Measurements from ENCODE around the gene PCK1.

Gene PCK1

DNA sequence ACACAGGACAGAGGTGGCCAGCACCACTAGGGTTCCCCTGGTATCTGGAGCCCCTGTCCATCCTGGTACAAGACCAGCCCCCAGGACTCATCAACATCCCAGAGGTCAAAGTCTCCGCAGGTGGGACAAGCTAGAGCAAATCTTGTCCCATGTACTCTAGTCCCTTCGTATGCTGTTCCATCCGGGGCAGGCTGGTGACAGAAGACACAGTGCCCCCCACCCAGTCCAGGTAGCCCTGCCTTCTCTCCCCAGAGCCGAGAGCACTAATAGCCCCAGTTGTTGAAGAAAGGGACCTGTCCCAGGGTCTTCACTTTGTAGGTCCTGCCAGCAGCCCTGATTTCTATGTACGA lies 21.1 kb downstream of the PCK1 start:
- H3K4me1 ChIP-seq (ENCODE audit: control insufficient read depth, low read depth, low read length): no peaks in the 10 kb centered on the region
- no peak overlapping the region for H3K4me3 ChIP-seq (ENCODE audit: low read length)
- H3K36me3 ChIP-seq (ENCODE audit: control insufficient read depth, low read depth, low read length): no peaks in the 10 kb centered on the region
- no peak overlapping the region for H3K27ac ChIP-seq (ENCODE audit: low read length)
- H3K9ac ChIP-seq (ENCODE audit: low read length): no peak overlapping the region
- no peaks in the 10 kb centered on the region for H3K9me3 ChIP-seq (ENCODE audit: control insufficient read depth, low read depth, low read length)
- no peaks in the 10 kb centered on the region for H3K27me3 ChIP-seq (ENCODE audit: control insufficient read depth, insufficient read depth, low read length)

DNA sequence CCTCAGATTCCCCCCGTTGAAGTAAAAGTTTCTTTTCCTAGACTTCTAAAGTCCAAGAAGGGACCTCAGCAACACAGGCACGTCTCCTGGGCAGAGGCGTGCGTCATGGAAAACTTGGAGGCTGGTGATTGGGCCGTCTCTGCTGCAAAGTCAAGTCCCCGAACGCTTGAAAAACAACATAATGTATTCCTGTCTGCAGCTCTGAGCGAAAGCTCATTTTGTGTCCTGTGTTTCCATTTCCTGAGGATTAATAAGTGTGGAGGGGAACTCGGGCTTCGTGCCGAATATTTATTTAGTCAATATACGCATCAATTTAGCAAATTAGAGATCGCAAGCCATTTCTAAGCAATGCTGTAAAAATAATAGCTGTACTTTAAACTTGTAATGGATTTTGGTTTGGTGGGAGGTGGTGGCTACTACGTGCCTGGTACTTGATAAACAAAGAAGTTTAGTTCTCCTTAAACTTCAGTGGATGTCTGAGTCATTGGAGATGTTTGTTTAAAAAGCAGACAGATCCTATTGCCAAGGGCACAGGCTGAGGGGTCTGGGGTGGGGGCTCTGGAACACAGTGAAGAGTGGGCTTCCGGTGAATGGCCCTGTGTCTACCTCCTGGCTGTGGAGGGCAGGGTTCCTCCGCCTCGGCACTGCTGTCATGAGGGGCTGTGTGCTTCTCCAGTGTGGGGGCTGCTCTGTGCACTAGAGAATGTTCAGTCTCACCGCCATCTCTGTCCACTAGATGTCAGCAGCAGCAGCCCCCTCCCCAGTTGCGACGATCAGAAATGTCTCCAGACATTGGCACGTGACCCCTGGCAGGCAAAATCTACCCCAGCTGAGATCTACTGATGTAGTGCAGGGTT lies 21.8 kb downstream of the PCK1 start:
- Histone ChIP-seq H3K9me3 (ENCODE audit: control insufficient read depth, low read depth, low read length) (no peaks in the 10 kb centered on the region), H3K36me3 (ENCODE audit: control insufficient read depth, low read depth, low read length) (no peaks in the 10 kb centered on the region), H3K9ac (ENCODE audit: low read length) (no peak overlapping the region), H3K4me3 (ENCODE audit: low read length) (no peak overlapping the region), H3K27me3 (ENCODE audit: control insufficient read depth, insufficient read depth, low read length) (no peaks in the 10 kb centered on the region), H3K27ac (ENCODE audit: low read length) (no peak overlapping the region), H3K4me1 (ENCODE audit: control insufficient read depth, low read depth, low read length) (no peaks in the 10 kb centered on the region)

DNA sequence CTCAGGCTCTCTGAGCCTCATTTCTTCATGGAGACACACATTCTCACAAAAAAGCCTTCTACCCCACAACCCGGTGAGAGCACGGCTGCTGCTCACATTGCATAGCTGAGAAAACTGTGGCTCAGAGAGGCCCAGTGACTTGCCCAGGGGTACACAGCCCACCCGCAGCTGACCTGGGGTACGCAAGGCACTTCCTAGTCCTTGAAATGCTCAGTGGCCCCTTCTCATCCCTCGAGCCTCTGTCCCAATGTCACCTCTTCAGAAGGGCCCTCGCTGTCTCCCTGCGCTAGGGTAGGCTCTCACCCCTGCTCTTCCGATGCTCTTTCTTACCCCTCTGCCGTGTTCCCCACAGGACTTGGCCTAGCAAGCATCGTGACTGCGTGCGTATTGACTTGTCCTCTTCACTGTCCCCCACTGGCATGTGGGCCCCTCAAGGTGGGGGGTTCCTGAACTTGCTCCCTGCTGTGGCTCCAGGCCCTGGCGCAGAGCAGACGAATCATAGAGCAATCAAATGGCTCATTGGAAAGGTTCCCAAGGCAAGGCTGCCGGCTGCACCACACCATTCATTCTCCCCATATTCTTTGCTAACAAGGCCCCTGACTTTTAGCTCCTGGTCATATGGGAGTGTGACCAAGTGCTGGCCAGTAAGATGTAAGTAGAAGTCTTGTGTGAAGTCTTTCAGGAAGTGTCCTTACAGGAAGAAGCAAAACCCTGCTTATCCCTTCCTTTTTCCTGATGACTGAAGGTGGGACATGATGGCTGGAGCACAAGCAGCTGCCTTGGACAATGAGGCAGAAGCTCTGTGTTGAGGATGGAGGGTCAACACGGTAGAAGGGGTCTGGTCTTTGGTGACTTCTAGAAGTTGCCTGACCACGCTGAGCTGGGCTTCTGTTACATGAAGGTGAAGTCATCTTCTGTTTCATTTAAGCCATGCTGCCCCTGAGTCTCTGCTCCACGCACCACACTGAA lies 22.7 kb downstream of the PCK1 start:
- Histone ChIP-seq H3K9ac (ENCODE audit: low read length) (no peak overlapping the region), H3K4me3 (ENCODE audit: low read length) (no peak overlapping the region), H3K27ac (ENCODE audit: low read length) (no peak overlapping the region), H3K27me3 (ENCODE audit: control insufficient read depth, insufficient read depth, low read length) (no peaks in the 10 kb centered on the region), H3K4me1 (ENCODE audit: control insufficient read depth, low read depth, low read length) (no peaks in the 10 kb centered on the region), H3K36me3 (ENCODE audit: control insufficient read depth, low read depth, low read length) (no peaks in the 10 kb centered on the region), H3K9me3 (ENCODE audit: control insufficient read depth, low read depth, low read length) (no peaks in the 10 kb centered on the region)

DNA sequence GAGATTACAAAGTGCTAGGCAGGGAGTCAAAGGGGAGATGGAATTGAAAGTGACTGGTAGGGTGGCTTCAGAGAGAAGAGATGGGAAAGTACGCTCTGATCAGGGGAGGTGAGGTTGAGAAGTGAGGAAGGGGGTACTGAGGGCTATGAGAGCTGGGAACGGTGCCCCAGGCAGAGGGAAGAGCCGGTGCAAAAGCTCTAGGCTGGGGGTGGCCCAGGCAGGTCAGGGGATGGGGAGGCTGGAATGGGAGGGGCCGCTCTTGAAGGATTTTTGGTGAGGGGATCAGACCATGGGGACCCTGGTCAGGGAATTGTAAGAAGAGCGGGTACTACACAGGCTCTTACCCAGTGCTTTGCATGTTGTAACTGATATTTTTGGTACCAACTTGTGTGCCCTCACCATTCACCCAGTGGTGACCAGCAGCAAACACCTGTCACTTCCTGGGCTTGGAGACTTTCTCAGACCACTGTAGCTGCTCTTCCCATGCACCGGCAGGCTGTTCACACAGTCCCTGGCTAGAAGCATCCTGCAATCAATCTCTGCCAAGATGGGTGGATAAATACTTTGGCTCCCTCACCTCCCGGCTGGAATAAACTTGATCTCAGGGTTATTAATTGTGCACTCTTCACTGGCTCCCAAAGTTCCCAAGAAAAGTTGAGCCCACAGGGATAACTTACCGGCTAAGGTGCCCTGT lies 24.0 kb downstream of the PCK1 start:
- H3K36me3 ChIP-seq (ENCODE audit: control insufficient read depth, low read depth, low read length): no peaks in the 10 kb centered on the region
- H3K27me3 ChIP-seq (ENCODE audit: control insufficient read depth, insufficient read depth, low read length): no peaks in the 10 kb centered on the region
- no peak overlapping the region for H3K4me3 ChIP-seq (ENCODE audit: low read length)
- H3K9me3 ChIP-seq (ENCODE audit: control insufficient read depth, low read depth, low read length): no peaks in the 10 kb centered on the region
- H3K27ac ChIP-seq (ENCODE audit: low read length): no peak overlapping the region
- no peak overlapping the region for H3K9ac ChIP-seq (ENCODE audit: low read length)
- H3K4me1 ChIP-seq (ENCODE audit: control insufficient read depth, low read depth, low read length): no peaks in the 10 kb centered on the region

DNA sequence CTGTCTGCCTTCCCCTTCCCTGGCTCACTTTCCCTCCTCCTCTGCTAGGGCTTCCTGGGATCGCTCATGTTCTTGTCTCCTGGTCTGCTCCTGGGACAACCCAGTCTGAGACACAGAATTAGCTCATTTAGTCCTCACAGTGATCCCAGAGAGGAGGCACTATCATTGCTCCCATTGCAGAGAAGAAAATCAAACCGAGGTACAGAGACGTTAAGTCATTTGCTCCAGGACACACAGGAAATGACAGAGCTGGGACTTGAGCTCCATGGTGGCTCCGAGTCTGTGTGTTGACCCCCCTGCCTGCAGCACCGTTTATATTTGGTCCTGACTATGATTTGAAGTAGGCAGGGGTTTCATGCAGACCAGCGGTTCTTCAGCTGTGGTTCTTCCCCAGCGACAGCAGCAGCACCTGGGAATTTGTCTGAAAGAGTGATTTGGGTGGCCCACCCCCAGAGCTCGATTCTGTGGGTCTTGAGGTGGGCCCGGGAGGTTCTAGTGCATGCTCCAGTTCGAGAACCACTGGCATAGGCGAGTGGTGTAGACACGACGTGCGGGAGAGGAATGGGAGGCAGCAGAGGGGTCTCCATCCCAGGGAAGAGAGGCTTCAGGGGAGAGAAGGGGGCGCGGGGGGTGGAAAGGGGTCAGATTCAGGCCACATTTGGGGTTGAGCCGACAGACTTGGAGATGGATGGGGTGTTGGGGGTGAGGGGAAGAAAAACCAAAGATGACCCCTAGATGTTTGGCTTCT lies 24.7 kb downstream of the PCK1 start:
- no peak overlapping the region for H3K4me3 ChIP-seq (ENCODE audit: low read length)
- no peak overlapping the region for H3K27ac ChIP-seq (ENCODE audit: low read length)
- no peaks in the 10 kb centered on the region for H3K9me3 ChIP-seq (ENCODE audit: control insufficient read depth, low read depth, low read length)
- H3K4me1 ChIP-seq (ENCODE audit: control insufficient read depth, low read depth, low read length): no peaks in the 10 kb centered on the region
- H3K27me3 ChIP-seq (ENCODE audit: control insufficient read depth, insufficient read depth, low read length): no peaks in the 10 kb centered on the region
- no peak overlapping the region for H3K9ac ChIP-seq (ENCODE audit: low read length)
- H3K36me3 ChIP-seq (ENCODE audit: control insufficient read depth, low read depth, low read length): no peaks in the 10 kb centered on the region

DNA sequence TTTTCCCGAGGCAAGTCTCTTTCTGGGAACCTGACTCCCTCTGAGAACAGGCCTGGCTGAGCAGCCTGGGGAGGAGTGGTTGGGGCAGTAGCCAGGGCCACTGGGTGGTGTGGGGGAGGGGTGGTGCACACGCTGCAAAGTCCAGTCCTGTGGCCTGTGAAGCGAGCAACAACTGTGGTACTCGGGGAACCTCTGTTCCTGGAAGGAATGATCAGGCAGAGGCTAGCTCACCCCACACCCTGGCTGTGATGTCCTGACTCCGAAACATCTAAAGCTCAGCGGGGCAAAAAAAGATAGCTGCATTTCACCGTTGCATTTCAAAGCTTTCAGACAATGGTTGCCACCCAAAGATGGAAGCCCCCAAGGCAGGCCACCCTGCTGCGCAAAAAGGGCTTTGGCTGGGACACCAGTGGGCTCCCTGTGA lies 25.5 kb downstream of the PCK1 start:
- Histone ChIP-seq H3K36me3 (ENCODE audit: control insufficient read depth, low read depth, low read length) (no peaks in the 10 kb centered on the region), H3K4me1 (ENCODE audit: control insufficient read depth, low read depth, low read length) (no peaks in the 10 kb centered on the region), H3K9ac (ENCODE audit: low read length) (no peak overlapping the region), H3K9me3 (ENCODE audit: control insufficient read depth, low read depth, low read length) (no peaks in the 10 kb centered on the region), H3K27me3 (ENCODE audit: control insufficient read depth, insufficient read depth, low read length) (no peaks in the 10 kb centered on the region), H3K27ac (ENCODE audit: low read length) (no peak overlapping the region), H3K4me3 (ENCODE audit: low read length) (no peak overlapping the region)

DNA sequence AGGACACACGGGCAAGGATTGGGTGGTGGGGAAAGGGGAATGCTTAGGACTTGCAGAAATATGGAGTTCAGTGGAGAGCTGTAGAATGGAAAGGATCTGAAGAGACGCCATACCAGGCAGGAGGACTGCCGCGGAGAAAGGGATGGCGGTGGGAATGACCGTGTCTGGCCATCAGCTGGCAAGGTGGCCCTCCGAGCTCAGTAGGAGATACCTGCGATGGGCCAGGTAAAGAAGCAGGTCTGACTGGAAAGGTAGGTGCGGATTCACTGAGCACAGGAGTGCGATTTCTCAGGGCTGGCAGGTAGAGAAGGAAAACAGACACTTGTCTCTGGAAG lies 26.0 kb downstream of the PCK1 start:
- H3K36me3 ChIP-seq (ENCODE audit: control insufficient read depth, low read depth, low read length): no peaks in the 10 kb centered on the region
- no peaks in the 10 kb centered on the region for H3K4me1 ChIP-seq (ENCODE audit: control insufficient read depth, low read depth, low read length)
- H3K9ac ChIP-seq (ENCODE audit: low read length): no peak overlapping the region
- no peak overlapping the region for H3K27ac ChIP-seq (ENCODE audit: low read length)
- H3K27me3 ChIP-seq (ENCODE audit: control insufficient read depth, insufficient read depth, low read length): no peaks in the 10 kb centered on the region
- H3K4me3 ChIP-seq (ENCODE audit: low read length): no peak overlapping the region
- no peaks in the 10 kb centered on the region for H3K9me3 ChIP-seq (ENCODE audit: control insufficient read depth, low read depth, low read length)

DNA sequence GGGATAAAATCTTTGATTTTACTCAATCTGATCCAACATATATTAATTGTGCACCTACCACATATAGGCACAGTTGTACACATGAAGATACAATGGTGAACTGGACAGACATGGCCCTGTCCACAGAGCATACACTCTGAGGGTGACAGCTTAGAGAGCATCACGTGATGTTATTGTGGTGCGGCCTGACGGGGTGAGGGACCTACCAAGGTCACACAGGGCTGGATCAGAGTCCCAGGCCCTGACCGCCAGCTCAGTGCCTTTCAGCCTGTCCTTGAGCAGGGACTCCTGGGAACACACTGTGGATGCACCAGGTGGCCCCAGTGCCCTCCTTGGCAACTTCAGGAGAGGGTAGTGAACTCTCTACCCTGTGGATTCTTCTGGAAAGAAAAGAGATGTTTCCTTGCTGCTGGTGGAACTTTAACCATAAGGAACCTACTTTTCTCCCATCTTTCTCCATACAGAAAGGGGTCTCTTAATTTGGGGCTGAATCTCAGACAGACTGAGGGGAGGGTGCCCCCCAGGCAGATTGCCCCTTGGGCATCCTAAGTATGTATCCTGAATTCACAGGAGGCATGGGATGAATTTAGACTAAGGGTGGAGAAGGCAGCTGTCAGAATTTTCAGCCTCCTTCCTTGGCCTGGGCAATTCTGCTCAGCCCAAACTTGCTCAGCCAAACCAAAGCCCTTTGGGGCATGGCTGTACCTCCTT lies 26.5 kb downstream of the PCK1 start:
- Histone ChIP-seq H3K4me1 (ENCODE audit: control insufficient read depth, low read depth, low read length) (no peaks in the 10 kb centered on the region), H3K9ac (ENCODE audit: low read length) (no peak overlapping the region), H3K27ac (ENCODE audit: low read length) (no peak overlapping the region), H3K9me3 (ENCODE audit: control insufficient read depth, low read depth, low read length) (no peaks in the 10 kb centered on the region), H3K27me3 (ENCODE audit: control insufficient read depth, insufficient read depth, low read length) (no peaks in the 10 kb centered on the region), H3K36me3 (ENCODE audit: control insufficient read depth, low read depth, low read length) (no peaks in the 10 kb centered on the region), H3K4me3 (ENCODE audit: low read length) (no peak overlapping the region)

DNA sequence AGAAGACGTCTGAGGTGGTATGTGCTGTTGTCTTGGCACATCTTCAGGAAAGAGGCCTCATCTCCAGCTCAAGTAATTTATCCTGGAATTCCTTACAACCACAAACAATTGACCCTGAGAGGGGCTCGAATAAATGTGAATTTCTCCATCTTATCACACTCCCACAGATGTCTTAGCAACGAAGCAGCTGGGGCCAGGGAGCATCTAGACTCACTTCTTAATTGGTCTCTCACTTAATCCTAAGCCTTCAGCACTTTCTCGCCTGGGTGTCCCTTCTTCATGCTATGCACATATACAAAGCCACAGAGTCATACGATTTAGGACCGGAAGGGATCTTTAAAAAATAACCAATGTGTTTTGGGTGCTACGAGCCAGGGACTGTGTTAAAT lies 27.1 kb downstream of the PCK1 start:
- Histone ChIP-seq H3K36me3 (ENCODE audit: control insufficient read depth, low read depth, low read length) (no peaks in the 10 kb centered on the region), H3K4me1 (ENCODE audit: control insufficient read depth, low read depth, low read length) (no peaks in the 10 kb centered on the region), H3K4me3 (ENCODE audit: low read length) (no peak overlapping the region), H3K27me3 (ENCODE audit: control insufficient read depth, insufficient read depth, low read length) (no peaks in the 10 kb centered on the region), H3K9ac (ENCODE audit: low read length) (no peak overlapping the region), H3K9me3 (ENCODE audit: control insufficient read depth, low read depth, low read length) (no peaks in the 10 kb centered on the region), H3K27ac (ENCODE audit: low read length) (no peak overlapping the region)

DNA sequence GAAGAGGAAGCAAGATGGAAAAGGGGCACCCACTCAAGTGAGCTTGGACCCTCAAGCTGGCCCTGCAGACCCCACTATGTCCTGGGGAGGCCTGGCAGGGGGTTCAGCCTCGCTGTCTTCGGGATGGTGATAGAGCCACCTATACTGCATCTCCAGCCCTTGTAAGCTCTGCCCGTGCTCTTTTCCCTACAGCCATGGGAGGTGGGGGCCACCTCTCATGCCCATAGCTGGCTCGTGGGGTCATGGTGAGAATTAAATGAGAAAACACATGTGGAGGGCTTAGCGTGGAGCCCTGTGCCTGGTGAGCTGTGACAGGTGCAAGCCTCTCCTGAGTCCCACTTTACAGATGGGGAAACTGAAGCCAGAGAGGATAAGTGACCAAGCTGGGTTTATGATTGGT lies 27.7 kb downstream of the PCK1 start:
- no peaks in the 10 kb centered on the region for H3K27me3 ChIP-seq (ENCODE audit: control insufficient read depth, insufficient read depth, low read length)
- no peaks in the 10 kb centered on the region for H3K4me1 ChIP-seq (ENCODE audit: control insufficient read depth, low read depth, low read length)
- H3K9ac ChIP-seq (ENCODE audit: low read length): no peak overlapping the region
- no peak overlapping the region for H3K4me3 ChIP-seq (ENCODE audit: low read length)
- no peak overlapping the region for H3K27ac ChIP-seq (ENCODE audit: low read length)
- H3K9me3 ChIP-seq (ENCODE audit: control insufficient read depth, low read depth, low read length): no peaks in the 10 kb centered on the region
- H3K36me3 ChIP-seq (ENCODE audit: control insufficient read depth, low read depth, low read length): no peaks in the 10 kb centered on the region

Data from iPS-18a (cell line).